ENCODE results near the gene PPARA.
"Not testable (repeated sequence)": the region's sequence is repeated elsewhere in the genome, so short reads cannot be mapped to it uniquely, and the experiment has no call there.

The PPARA gene

DNA sequence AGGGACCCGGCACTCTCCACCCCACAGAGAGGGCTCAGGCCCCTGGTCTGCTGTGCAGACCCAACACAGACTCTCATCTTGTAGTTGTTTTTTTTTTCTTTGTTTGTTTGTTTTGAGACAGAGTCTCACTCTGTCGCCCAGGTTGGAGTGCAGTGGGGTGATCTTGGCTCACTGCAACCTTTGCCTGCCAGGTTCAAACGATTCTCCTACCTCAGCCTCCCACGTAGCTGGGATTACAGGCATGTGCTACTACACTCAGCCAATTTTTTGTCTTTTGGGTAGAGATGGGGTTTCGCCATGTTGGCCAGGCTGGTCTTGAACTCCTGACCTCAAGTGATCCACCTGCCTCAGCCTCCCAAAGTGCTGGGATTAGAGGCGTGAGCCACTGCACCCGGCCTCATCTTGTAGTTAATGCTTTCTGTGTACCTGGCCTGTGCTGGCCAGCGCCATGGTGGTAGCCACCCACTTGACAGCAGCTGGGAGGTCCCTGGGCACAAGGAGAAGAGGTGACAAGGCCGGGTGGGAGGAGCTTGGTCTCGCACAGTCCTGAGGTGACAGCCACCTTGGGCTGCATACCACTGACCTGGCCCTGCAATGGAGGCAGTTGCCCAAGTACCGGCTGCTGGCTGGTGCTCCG, 18.0 kb upstream of the PPARA start:
- not testable (repeated sequence) for H3K27me3 Mint-ChIP-seq, ATAC-seq, H3K36me3 Mint-ChIP-seq, H3K9me3 Mint-ChIP-seq, H3K27ac Mint-ChIP-seq, H3K4me3 Mint-ChIP-seq
- H3K4me1 Mint-ChIP-seq = peaks cover 33% of the 10 kb centered on the region

GRCh38 chr22:46132830-46133587, 17.3 kb upstream of the PPARA start:
- no peaks in the 10 kb centered on the region for H3K9me3 Mint-ChIP-seq
- no peak overlapping the region for H3K27ac Mint-ChIP-seq
- no peak overlapping the region for H3K4me3 Mint-ChIP-seq
- H3K4me1 Mint-ChIP-seq = peaks cover 33% of the 10 kb centered on the region
- H3K27me3 Mint-ChIP-seq = no peaks in the 10 kb centered on the region
- H3K36me3 Mint-ChIP-seq = no peaks in the 10 kb centered on the region
- no peak for ATAC-seq

- Mint-ChIP-seq H3K4me3 (no peak overlapping the region), H3K27me3 (no peaks in the 10 kb centered on the region), H3K36me3 (no peaks in the 10 kb centered on the region), H3K27ac (no peak overlapping the region), H3K9me3 (no peaks in the 10 kb centered on the region), H3K4me1 (peaks cover 33% of the 10 kb centered on the region)
- no peak for ATAC-seq
Measured at GRCh38 chr22:46133588-46133855, 16.8 kb upstream of the PPARA start.

- Mint-ChIP-seq H3K9me3 (no peaks in the 10 kb centered on the region), H3K27ac (no peak overlapping the region), H3K27me3 (no peaks in the 10 kb centered on the region), H3K4me1 (peaks cover 27% of the 10 kb centered on the region), H3K4me3 (no peak overlapping the region), H3K36me3 (no peaks in the 10 kb centered on the region)
- ATAC-seq = no peak
Measured at GRCh38 chr22:46134111-46134705, 16.1 kb upstream of the PPARA start.

DNA sequence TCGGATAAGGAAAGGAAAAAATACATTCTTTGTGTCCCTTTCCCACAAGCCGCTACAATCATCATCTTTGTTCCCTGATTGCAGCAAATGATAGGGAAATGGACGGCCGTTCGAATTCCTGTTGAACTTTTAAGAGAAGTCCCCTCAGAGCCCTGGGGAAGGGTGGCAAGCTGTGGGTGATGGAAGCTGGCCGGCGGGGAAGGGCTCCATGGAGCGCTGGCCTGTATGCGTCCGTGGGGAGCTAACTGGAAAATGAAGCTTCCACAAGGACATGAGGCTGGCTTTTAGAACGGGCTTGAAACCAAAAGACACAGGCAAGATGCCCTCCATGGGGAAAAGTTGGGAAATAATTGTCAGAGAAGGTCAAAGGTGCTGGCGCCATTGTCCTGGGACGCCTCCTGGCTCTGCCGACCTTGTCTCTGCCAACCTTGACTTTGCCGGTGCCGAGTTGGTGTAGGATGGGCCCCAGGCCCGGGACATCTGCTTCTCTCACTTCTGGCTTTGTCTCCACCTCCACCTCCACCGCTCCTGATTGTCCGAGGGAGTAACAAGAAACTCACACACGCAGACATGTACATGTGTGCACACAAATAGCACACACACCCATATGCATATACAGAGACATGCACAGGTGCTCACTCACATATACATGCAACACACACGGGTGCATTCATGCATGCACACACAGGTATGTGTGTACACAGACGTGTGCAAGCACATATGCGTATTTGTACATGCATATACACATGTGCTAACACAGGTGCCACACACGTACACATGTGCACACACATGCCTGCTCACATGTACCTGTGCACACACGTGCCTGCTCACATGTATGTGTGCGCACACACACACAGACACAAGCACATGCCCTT, 14.5 kb upstream of the PPARA start:
- H3K36me3 Mint-ChIP-seq = no peaks in the 10 kb centered on the region
- peaks cover 11% of the 10 kb centered on the region for H3K4me1 Mint-ChIP-seq
- no peak for ATAC-seq

DNA sequence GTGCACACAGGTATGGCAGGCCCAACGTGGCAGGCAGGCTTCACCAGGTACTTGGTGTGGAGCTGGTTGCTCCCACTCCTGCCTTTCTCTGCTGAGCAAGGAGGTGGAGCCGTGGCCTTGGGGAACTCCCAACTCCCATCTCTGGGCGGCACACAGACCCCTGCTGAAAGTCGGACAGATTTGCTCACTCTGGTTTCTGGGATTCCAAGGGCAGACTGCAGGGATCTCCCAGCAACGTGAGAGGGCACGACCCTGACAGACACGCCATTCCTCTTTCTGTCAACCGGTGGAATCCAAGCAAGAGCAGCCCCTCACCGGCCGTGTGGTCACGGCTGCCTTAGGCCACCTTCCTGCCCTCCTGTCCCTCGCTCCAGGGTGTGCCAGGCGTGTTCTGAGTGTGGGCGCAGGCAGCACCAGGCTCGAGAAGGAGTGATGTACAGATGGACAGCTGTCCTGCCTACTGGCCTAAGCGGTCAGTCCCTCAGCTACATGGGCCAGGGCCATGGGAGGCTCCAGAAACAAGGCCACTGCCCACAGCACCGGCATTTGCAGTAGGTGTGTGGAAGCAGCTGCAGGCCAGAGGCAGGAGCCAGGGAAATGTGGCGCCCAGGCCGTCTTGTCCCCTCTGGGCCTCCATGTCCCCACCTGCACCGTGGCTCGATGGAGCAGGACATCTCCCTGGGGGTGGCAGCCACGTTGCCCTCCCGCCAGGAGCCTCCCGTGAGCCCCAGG, 13.7 kb upstream of the PPARA start:
- H3K9me3 Mint-ChIP-seq = no peaks in the 10 kb centered on the region
- no peak overlapping the region for H3K27ac Mint-ChIP-seq
- no peak for ATAC-seq
- no peaks in the 10 kb centered on the region for H3K27me3 Mint-ChIP-seq
- H3K36me3 Mint-ChIP-seq = no peaks in the 10 kb centered on the region
- no peak overlapping the region for H3K4me3 Mint-ChIP-seq
- peaks cover 14% of the 10 kb centered on the region for H3K4me1 Mint-ChIP-seq

More for the DNA sequence above, 14.5 kb upstream of the PPARA start:
- Mint-ChIP-seq H3K27ac (no peak overlapping the region), H3K9me3 (no peaks in the 10 kb centered on the region), H3K27me3 (no peaks in the 10 kb centered on the region), H3K4me3 (no peak overlapping the region)

- H3K4me3 Mint-ChIP-seq = no peak overlapping the region
- no peak overlapping the region for H3K27ac Mint-ChIP-seq
- H3K36me3 Mint-ChIP-seq = no peaks in the 10 kb centered on the region
- H3K9me3 Mint-ChIP-seq = no peaks in the 10 kb centered on the region
- H3K4me1 Mint-ChIP-seq = peaks cover 20% of the 10 kb centered on the region
- no peaks in the 10 kb centered on the region for H3K27me3 Mint-ChIP-seq
- ATAC-seq = no peak
Measured at GRCh38 chr22:46137218-46137766, 13.0 kb upstream of the PPARA start.

DNA sequence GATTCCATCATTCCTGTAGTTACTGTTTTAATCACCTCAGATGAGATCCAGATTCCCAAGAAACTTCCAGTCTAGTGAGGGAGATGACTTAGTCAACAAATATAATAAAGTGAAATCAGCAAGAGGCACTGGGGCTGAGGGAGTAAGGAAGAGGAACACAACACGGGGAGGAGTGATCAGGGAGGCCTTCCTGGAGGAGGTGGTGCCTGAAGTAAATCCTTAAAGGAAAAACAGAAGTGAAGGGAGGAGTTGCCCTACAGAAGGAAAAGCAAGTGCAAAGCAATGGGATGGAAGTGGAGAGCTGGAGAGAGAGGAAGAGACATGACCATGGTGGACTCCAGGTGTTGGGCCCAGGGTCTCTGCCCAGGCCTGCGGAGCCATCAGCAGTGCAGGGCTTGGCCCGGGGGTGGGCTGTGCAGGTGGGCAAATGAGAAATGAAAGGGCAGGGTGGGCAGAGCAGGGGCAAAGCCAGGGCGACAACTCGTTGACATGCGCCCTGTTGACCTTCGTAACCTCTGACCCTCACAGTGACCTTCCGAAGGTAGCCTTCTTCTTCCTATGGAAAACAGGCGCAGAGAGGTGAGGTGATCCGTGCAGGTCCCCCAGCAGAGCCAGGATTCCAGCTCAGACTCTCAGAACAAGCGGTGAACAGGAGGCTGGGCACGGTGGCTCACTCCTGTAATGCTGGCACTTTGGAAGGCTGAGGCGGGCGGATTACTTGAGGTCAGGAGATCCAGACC, 12.1 kb upstream of the PPARA start:
- Mint-ChIP-seq H3K36me3 (no peaks in the 10 kb centered on the region), H3K27me3 (no peaks in the 10 kb centered on the region), H3K4me3 (no peak overlapping the region), H3K9me3 (no peaks in the 10 kb centered on the region), H3K27ac (no peak overlapping the region), H3K4me1 (peaks cover 18% of the 10 kb centered on the region)
- ATAC-seq = no peak

GRCh38 chr22:46139417-46139816, 10.9 kb upstream of the PPARA start:
- not testable (repeated sequence) for H3K4me3 Mint-ChIP-seq, H3K27ac Mint-ChIP-seq, ATAC-seq, H3K36me3 Mint-ChIP-seq, H3K27me3 Mint-ChIP-seq, H3K9me3 Mint-ChIP-seq
- peaks cover 18% of the 10 kb centered on the region for H3K4me1 Mint-ChIP-seq

DNA sequence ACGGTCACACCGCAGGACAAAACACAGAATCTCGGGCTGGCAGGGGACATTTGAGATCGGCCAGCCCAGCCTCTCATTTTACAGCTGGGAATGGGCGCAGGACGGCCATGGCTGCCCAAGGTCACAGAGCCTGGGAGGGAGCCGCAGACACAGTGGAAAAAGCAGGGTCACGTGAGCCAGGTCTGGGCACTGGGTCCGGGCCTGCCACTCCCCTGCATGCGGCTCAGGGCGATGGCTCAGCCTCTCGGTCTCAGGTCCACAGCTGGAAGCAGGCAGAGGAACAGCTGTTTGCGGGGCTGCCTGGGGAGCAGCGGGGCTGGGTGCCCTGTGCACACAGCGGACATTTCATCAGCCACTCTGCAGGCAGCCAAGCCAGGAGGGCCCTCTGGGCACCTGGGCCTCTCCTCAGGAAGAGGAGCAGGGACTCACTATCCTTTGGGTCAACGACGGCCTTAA, 10.4 kb upstream of the PPARA start:
- no peaks in the 10 kb centered on the region for H3K36me3 Mint-ChIP-seq
- no peak for ATAC-seq
- H3K27me3 Mint-ChIP-seq = no peaks in the 10 kb centered on the region
- peaks cover 18% of the 10 kb centered on the region for H3K4me1 Mint-ChIP-seq
- no peak overlapping the region for H3K27ac Mint-ChIP-seq
- H3K4me3 Mint-ChIP-seq = no peak overlapping the region
- no peaks in the 10 kb centered on the region for H3K9me3 Mint-ChIP-seq

- Mint-ChIP-seq H3K36me3 (no peaks in the 10 kb centered on the region), H3K27ac (peak overlapping the region; percentile 48), H3K4me1 (peaks cover 18% of the 10 kb centered on the region), H3K4me3 (no peak overlapping the region), H3K9me3 (no peaks in the 10 kb centered on the region), H3K27me3 (no peaks in the 10 kb centered on the region)
- peak; percentile 32 for ATAC-seq
Measured at GRCh38 chr22:46140989-46141928, 9.1 kb upstream of the PPARA start.

DNA sequence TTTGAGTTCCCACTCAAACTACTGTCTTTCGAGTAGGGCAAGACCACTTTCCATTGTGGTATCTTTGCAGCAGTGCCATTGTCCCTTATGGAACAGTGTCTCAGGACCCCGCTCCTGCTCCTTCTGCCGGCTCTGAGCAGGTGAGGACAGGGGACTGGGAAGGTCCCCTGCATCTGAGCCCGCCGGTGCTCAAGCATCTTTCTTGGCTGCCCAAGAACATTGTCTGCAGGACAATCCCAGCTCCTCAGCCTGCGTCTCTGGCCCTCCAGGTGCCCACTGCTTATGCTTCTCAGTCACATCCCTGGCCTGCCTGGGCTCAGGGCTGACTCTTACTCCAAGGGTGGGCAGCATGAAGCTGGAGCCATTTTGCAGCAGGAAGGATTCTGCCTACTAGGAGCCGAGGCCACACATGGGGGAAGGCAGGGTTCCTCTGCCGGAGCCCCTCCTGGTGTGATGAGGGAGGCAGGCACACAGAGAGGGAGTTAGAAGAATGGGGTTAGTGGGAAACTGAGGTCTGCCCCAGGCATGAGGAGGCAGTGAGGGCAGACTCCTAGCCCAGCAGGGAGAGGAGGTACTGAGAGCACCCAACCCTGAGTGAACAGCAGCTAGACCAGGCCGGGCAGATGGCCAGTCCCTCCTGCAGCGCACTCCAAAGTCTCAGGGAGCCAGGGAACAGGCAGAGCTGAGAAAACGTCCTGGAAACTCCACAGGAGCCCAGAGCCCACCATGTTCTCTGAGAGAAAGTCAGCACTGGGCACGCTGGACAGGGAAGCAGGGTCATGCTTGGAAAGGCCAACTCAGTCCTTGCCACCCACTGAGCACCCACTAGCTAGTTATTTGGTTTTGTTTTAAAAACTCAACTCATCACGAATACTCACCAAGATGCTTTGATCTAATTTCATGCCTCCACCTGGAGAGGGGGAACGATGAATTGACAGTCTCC, 7.5 kb upstream of the PPARA start:
- peak overlapping the region; percentile 40 for H3K27ac Mint-ChIP-seq

More for the DNA sequence above, 7.5 kb upstream of the PPARA start:
- H3K36me3 Mint-ChIP-seq = no peaks in the 10 kb centered on the region
- ATAC-seq = no peak
- H3K27me3 Mint-ChIP-seq = no peaks in the 10 kb centered on the region
- H3K9me3 Mint-ChIP-seq = no peaks in the 10 kb centered on the region
- no peak overlapping the region for H3K4me3 Mint-ChIP-seq
- H3K4me1 Mint-ChIP-seq = peaks cover 18% of the 10 kb centered on the region
